Stimulated activated CD8-positive, alpha-beta memory T cell treated with anti-CD3 and anti-CD28 coated beads, Interleukin-12 subunit alpha, Interleukin-12 subunit beta, amount 100 ng/mL, for 24 hours (primary cell): Measurements from ENCODE around the gene PMPCB.

Experiments
- DNase-seq: peaks from one replicate; pipeline ENCODE4 v3.0.0-alpha.2; 2020; ENCODE audit errors: extremely low read depth

Gene PMPCB

GRCh38 chr7:103325744-103326143 lies 28.5 kb downstream of the PMPCB start:
- DNase-seq: no peak

GRCh38 chr7:103336761-103337160 lies 39.5 kb downstream of the PMPCB start:
- no peak for DNase-seq

DNA sequence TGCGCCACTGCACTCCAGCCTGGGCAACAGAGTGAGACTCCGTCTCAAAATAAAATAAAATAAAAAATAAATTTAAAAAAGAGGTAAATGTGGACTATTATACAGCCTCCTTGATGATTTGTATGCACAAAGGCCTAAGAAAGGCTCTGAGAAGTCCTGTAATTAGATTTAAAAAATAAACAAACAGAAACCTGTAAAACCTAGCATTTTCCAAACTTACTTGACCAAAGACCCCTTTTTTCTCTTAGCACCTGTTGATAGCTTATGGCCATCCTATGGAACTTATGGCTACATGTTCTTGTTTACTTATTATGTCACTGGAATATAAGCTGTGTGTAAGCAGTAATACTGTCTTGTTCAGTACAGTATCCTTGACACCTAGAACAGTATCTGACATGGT lies 41.6 kb downstream of the PMPCB start:
- DNase-seq: no peak

GRCh38 chr7:103341466-103341865 lies 44.2 kb downstream of the PMPCB start:
- DNase-seq: no peak

- no peak for DNase-seq
Measured at GRCh38 chr7:103343332-103343731, 46.1 kb downstream of the PMPCB start.

DNA sequence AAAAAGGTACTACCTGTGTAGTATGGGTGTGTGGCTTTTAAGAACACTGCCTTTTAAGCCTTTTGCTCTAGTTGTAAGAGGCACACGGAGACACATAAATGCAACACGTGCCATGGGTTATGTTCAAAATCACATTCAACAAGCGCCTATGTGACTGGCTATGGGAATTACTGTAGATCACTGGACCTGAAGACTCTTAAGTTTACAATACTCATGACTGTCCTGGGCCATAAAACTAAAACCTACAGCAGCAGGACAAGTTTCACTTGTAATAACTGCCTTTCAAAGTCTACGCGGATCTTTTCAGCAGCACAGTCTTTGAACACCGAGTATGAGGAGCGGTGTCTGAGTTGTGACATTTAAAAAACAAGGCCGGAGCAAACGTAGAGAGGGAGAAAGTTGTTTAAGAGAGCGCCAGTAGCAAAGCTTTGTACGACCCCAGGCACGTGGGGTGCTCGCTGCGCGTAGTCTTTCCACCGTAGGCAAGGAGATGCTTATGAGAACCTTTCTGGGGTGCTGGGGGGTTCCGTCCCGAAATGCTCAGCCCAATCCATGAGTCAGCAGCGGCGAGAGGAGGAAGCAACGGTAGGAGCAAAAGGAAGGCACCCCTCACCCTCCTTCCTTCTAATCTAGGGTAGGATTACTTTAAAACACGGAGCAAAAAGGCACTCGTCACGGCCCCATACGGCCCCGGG lies 46.7 kb downstream of the PMPCB start:
- DNase-seq: no peak

DNA sequence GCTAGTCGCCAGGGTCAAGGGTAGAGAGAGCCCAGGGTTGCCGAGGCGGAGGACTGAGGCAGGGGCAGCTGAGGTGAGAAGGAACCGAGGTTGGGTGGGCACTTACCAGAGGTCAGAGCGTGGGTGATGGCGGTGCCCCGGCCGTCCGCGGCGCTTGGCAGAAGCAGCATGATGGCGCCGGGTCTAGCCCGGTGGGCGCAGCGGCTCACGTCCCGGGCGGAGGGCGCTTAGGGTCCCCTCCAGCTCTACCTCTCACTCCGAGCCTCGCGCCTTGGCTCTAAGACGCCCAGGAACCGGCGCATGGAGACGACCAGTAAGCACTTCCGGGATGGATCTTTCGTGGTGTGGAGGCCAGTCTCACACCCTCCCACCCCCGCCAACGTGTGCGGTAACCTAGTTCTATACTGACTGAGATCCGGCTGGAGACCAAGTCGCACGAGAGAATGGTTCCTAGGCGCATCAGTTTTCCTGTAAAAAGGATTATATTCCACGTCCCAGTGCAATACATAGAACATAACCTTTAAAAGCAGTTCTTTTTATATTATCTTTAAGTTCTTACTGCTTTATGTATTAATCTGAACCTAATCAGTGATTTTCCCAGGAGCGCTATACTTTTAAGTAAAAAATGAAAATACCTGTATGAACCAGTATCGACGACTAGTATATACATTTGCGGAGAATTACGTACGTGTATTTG lies 47.4 kb downstream of the PMPCB start, which contains the start of gene DNAJC2:
TSS of gene DNAJC2 (minus strand) at position 315 of the 697 bp plus-strand sequence. CDS start at position 170, 145 bp downstream.
- DNase-seq: peak; percentile 74

DNA sequence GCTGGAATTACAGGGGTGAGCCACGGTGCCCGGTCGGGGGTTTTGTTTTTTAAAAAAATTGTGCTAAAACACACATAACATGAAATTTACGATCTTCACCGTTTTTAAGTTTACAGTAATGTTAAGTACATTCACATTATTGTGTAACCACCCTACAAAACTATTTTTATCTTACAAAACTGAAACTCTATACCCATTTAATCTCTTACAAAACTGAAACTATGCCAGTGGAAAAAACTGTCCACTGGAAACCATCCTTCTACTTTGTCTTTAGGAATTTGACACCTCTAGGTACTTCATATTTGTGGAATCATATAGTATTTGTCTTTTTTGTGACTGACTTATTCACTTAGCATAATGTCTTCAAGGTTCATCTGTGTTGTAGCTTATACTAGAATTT lies 49.2 kb downstream of the PMPCB start:
- no peak for DNase-seq

DNA sequence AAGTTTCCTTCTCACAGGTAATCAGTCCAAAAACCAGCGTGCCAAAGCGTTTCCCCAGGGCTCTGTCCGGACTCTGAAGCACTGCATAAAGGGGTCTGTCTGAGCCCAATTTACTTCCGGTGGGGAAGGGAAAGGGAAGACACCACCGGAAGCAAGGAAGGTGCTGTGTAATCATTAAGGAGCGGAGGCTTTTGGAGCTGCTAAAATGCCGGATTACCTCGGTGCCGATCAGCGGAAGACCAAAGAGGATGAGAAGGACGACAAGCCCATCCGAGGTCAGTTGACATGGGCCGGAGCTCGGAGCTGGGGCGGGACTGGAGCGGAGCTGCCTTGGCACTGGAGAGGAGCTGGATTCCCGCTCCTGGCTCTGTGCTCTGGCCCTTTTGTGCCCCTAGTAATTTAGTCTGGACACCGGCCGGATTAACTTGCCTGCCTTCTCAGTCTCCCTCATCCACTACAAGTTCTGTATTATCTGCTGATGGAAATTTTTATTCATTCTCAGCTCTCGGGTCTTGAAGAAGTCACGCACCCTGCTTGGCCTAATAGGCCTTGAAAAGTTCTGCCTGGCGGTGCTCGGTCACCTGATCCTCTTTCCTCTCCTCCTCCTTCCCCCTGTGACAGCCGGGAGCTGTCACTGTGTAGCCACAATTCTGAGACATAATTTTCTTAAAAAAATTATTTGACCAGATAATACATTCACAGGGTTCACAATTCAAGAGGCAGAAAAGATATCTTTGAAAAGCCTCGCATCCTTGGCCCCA lies 50.5 kb downstream of the PMPCB start, which contains the start of gene PSMC2:
TSS of gene PSMC2 (plus strand) at position 137 of the 761 bp plus-strand sequence. CDS start at position 206, 69 bp downstream.
- peak; percentile 60 for DNase-seq

GRCh38 chr7:103348452-103348851 lies 51.2 kb downstream of the PMPCB start:
- DNase-seq: no peak

DNA sequence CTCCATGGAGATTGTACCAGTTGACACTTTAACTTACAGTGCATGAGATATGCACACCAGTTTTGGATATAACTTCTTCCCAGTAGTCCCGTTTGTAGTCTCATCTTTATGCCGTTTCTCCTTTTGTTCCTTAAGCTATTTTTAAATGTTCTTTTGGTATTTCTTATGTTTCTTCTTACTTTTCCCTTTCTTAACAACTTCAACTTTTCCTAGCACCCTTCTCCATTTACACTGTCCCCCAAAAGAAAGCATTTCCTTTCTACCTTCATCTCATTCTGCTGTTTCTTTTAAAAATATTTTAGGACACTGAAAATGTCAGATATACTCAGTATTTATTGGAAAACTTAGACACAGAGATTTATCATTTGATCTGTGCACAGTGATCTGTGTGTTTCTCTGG lies 51.7 kb downstream of the PMPCB start:
- DNase-seq: no peak

DNA sequence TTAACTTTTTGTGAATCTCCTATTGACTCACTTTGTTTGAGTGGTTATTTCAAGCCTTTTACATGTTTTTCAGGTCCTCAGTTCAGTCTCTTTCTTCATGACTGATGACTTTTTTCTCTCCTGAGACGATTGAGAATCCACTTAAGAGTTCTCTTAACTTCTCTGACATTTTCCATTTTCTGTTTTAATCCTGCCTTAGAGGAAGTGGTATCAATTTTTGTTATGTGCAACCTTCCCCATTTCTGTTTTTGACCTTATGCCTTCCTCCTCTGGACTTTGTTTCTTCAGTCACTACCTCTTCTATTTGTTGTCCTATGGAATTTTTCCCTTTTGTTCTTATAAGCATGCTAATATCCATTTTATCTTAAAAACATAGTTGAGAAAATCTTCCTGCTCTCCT lies 52.6 kb downstream of the PMPCB start:
- no peak for DNase-seq
